Endothelial cell of umbilical vein (primary cell): Measurements from ENCODE around the gene MN1. TPM values are rescaled to one million over a fixed set of nuclear protein-coding genes. Genes with fewer than 3 reads are reported as not detected.

Source experiments
- BruUV-seq: library from RNA; stranded (reverse); fragments of 400-500 nt; replicated peaks from 2 replicates; lab custom pipeline; 2021; lab: Mats Ljungman, UMichigan
- CTCF ChIA-PET: fragments of 300-600, 350-600 bp; sonication (Branson Sonifier 250); formaldehyde crosslinking; loops from one replicate; lab custom pipeline; 2021; ENCODE audit warnings: antibody characterized with exemption, inconsistent platforms; lab: Charles Lee
- POLR2A ChIA-PET: fragments of 300-600, 350-600 bp; sonication (Branson Sonifier 250); formaldehyde crosslinking; loops from one replicate; lab custom pipeline; 2021; ENCODE audit warnings: antibody characterized with exemption, inconsistent platforms; lab: Charles Lee
- DNase-seq: peaks from one replicate; pipeline ENCODE4 v3.0.0-alpha.2; 2011; ENCODE audit warnings: low read depth, low spot score
- FAIRE-seq: peaks from 2 replicates; lab custom pipeline; 2011; peaks lifted over from hg19 to GRCh38; lab: Jason Lieb, UNC
- H2AFZ ChIP-seq: 2 replicates; pipeline ENCODE4 v1.6.0; 2012; ENCODE audit warnings: low read depth, low read length, control low read depth, inconsistent platforms
- H3K27ac ChIP-seq: 2 replicates; pipeline ENCODE4 v1.5.1; 2011; ENCODE audit warnings: low read depth, mild to moderate bottlenecking, control low read depth, low read length, moderate library complexity; ENCODE audit not compliant: insufficient read depth
- H3K27me3 ChIP-seq, 2 experiments: 2 replicates each; pipeline versions ENCODE4 v1.6.0 to v1.6.1; 2011; ENCODE audit warnings: low read length in 2 of 2, mixed read lengths in 1 of 2; ENCODE audit not compliant: control insufficient read depth in 2 of 2, insufficient read depth in 2 of 2
- H3K36me3 ChIP-seq, 2 experiments: 2 replicates in 1 of 2; 3 replicates in 1 of 2; pipeline ENCODE4 v1.5.1; 2011; ENCODE audit warnings: low read length in 2 of 2, mild to moderate bottlenecking in 1 of 2, moderate library complexity in 1 of 2; ENCODE audit not compliant: control insufficient read depth in 2 of 2, insufficient read depth in 2 of 2; ENCODE audit errors: extremely low read depth in 1 of 2
- H3K4me1 ChIP-seq: 3 replicates; pipeline ENCODE4 v1.5.1; 2011; ENCODE audit warnings: mild to moderate bottlenecking, low read length; ENCODE audit not compliant: control insufficient read depth, insufficient read depth; ENCODE audit errors: extremely low read depth
- H3K4me2 ChIP-seq: 2 replicates; pipeline ENCODE4 v1.6.1; 2011; ENCODE audit warnings: low read length, control low read depth, mixed read lengths; ENCODE audit not compliant: insufficient read depth
- H3K4me3 ChIP-seq, 3 experiments: fragments of 200-600 bp in 1 of 3; sonication (generic), shearing (Covaris generic) in 1 of 3; replicated peaks in 1 of 3; 2 replicates each; pipeline ENCODE4 v1.5.1; 2011 to 2016; ENCODE audit warnings: control low read depth in 3 of 3, low read length in 3 of 3, mild to moderate bottlenecking in 2 of 3, inconsistent platforms in 1 of 3, low read depth in 1 of 3, moderate library complexity in 1 of 3; ENCODE audit not compliant: insufficient read depth in 1 of 3
- H3K79me2 ChIP-seq: 2 replicates; pipeline ENCODE4 v1.6.0; 2012; ENCODE audit warnings: low read length, inconsistent platforms; ENCODE audit not compliant: control insufficient read depth, insufficient read depth
- H3K9ac ChIP-seq: replicated peaks from 2 replicates; pipeline ENCODE3; 2011; ENCODE audit warnings: low read length, control low read depth; ENCODE audit not compliant: insufficient read depth; ENCODE audit errors: extremely low read depth
- H3K9me1 ChIP-seq: replicated peaks from 3 replicates; pipeline ENCODE4 v1.6.0; 2011; ENCODE audit warnings: mild to moderate bottlenecking, low read length; ENCODE audit not compliant: control insufficient read depth, insufficient read depth; ENCODE audit errors: extremely low read depth
- H3K9me3 ChIP-seq: replicated peaks from 2 replicates; pipeline ENCODE4 v1.5.1; 2012; ENCODE audit warnings: low read length, inconsistent platforms; ENCODE audit not compliant: control insufficient read depth, insufficient read depth
- H4K20me1 ChIP-seq: replicated peaks from 2 replicates; pipeline ENCODE3; 2011; ENCODE audit warnings: mild to moderate bottlenecking, low read length; ENCODE audit not compliant: control insufficient read depth, insufficient read depth; ENCODE audit errors: extremely low read depth
- EZH2 ChIP-seq: IDR thresholded peaks from 2 replicates; pipeline ENCODE4 v1.6.1; 2012; ENCODE audit warnings: borderline replicate concordance, low read depth, mild to moderate bottlenecking, moderate library complexity, low read length, inconsistent platforms; ENCODE audit not compliant: severe bottlenecking
- FOS ChIP-seq: IDR thresholded peaks from 2 replicates; pipeline ENCODE4 v1.6.1; 2011; ENCODE audit warnings: mild to moderate bottlenecking, low read length, moderate library complexity, borderline replicate concordance; ENCODE audit not compliant: insufficient read depth
- GATA2 ChIP-seq: IDR thresholded peaks from 2 replicates; pipeline ENCODE4 v1.7.0; 2011; ENCODE audit warnings: low read depth, mild to moderate bottlenecking, moderate library complexity, mixed read lengths, low read length; ENCODE audit not compliant: insufficient read length, insufficient read depth
- JUN ChIP-seq: IDR thresholded peaks from 2 replicates; pipeline ENCODE4 v1.6.1; 2011; ENCODE audit warnings: borderline replicate concordance, low read depth; ENCODE audit not compliant: insufficient read length, insufficient read depth
- MYC ChIP-seq: IDR thresholded peaks from one replicate; pipeline ENCODE4 v1.6.1; 2011; ENCODE audit warnings: mild to moderate bottlenecking, low read depth, low read length
- POLR2A ChIP-seq: IDR thresholded peaks from 2 replicates; pipeline ENCODE4 v1.6.1; 2012; ENCODE audit warnings: low read depth, mild to moderate bottlenecking, control low read depth, low read length
- POLR2AphosphoS5 ChIP-seq: IDR thresholded peaks from 2 replicates; pipeline ENCODE4 v1.6.1; 2012; ENCODE audit warnings: low read depth, mild to moderate bottlenecking, control low read depth, low read length, moderate library complexity; ENCODE audit not compliant: insufficient read depth
- dilution Hi-C: fragments of 300-500 bp; cut with MboI; formaldehyde crosslinking; loops from one replicate; pipeline ENCODE4 v1.15.0; 2019; ENCODE audit warnings: low sequenced_read_pairs; ENCODE audit not compliant: extremely low pct_ligation_motif_present
- intact Hi-C: fragments of 100-400 bp; cut with micrococcal nuclease; formaldehyde crosslinking; loops from one replicate; pipeline ENCODE4 v1.10.0; 2022
- polyA plus RNA-seq, 4 experiments: library from polyadenylated mRNA; depleted of rRNA in 3 of 4; stranded (reverse) in 3 of 4; unstranded in 1 of 4; fragments of >200 nt; gene quantifications; 2 replicates each; pipeline versions ENCODE4 v1.2.1 to v1.2.3, GENCODE V29; 2011 to 2012; ENCODE audit warnings: missing spikeins in 1 of 4
- total RNA-seq: library from RNA; stranded (reverse); gene quantifications from 2 replicates; pipeline ENCODE4 v1.2.3, GENCODE V29; 2021
- TF ChIP-seq, protein P1 (sequence below): IDR thresholded peaks from 2 replicates; pipeline ENCODE4 v1.6.1; 2011; ENCODE audit not compliant: insufficient read depth, insufficient read length
- TF ChIP-seq, protein P2 (sequence below), 2 donors: IDR thresholded peaks; 1 replicate in 1 of 2; 2 replicates in 1 of 2; pipeline ENCODE4 v1.5.1; 2011; ENCODE audit warnings: low read length in 2 of 2, mild to moderate bottlenecking in 2 of 2, moderate library complexity in 2 of 2, control low read depth in 1 of 2, inconsistent platforms in 1 of 2, low read depth in 1 of 2; ENCODE audit not compliant: insufficient read depth in 1 of 2; ENCODE audit errors: extremely low read depth in 1 of 2

The MN1 gene
- total and polyA plus RNA-seq, 2 donors (not counting 3 experiments of a cell fraction or from before 2014, with no cell fraction given) = 3.8 to 5.2 TPM

DNA sequence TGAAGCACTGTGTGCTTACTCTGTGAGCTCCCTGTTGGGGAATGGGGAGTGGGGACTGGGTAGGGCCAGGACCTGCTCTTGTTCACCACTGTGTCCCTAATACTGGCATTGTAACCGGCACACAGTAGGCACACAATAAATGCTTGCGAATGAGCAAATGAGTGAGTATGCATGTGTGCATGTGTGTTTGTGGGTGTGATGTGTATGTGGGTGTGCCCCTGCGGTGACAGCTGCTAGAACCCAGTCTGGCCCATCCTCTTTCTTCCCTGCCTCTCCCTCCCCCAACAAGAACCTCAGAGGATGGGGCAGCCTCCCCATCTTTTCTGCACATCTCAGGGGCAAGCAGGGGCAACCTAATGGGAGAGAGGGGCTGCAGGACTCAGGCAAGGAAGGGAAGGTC lies 90.5 kb downstream of the MN1 start:
- Histone ChIP-seq H3K4me1 (no peaks in the 10 kb centered on the region), H3K27me3 (no peaks in the 10 kb centered on the region), H3K4me2 (no peak overlapping the region), H3K36me3 (no peaks in the 10 kb centered on the region), H3K9me1 (no peaks in the 10 kb centered on the region), H2AFZ (no peak overlapping the region), H3K9me3 (no peaks in the 10 kb centered on the region), H4K20me1 (no peaks in the 10 kb centered on the region), H3K79me2 (no peaks in the 10 kb centered on the region), H3K9ac (no peak overlapping the region), H3K27ac (no peak overlapping the region), H3K4me3 (no peak overlapping the region)
- ChIA-PET POLR2A (no interaction called here), CTCF (interaction anchor here (1.0 to 1.8 kb wide), 2 partner anchors 9 to 25 kb away, joined by 3 to 4 read pairs; no protein-coding TSS in a partner anchor)
- DNase-seq = no peak
- intact Hi-C loops (no loop called here), dilution Hi-C loops (no loop called here)
- BruUV-seq = no TSS peak
- FAIRE-seq = no peak
- no peak for TF ChIP-seq POLR2AphosphoS5
- TF ChIP-seq FOS = no peak
- TF ChIP-seq, protein P1, sequence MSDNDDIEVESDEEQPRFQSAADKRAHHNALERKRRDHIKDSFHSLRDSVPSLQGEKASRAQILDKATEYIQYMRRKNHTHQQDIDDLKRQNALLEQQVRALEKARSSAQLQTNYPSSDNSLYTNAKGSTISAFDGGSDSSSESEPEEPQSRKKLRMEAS = no peak
- no peak for TF ChIP-seq JUN
- no peak for TF ChIP-seq EZH2
- TF ChIP-seq, protein P2, sequence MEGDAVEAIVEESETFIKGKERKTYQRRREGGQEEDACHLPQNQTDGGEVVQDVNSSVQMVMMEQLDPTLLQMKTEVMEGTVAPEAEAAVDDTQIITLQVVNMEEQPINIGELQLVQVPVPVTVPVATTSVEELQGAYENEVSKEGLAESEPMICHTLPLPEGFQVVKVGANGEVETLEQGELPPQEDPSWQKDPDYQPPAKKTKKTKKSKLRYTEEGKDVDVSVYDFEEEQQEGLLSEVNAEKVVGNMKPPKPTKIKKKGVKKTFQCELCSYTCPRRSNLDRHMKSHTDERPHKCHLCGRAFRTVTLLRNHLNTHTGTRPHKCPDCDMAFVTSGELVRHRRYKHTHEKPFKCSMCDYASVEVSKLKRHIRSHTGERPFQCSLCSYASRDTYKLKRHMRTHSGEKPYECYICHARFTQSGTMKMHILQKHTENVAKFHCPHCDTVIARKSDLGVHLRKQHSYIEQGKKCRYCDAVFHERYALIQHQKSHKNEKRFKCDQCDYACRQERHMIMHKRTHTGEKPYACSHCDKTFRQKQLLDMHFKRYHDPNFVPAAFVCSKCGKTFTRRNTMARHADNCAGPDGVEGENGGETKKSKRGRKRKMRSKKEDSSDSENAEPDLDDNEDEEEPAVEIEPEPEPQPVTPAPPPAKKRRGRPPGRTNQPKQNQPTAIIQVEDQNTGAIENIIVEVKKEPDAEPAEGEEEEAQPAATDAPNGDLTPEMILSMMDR (IDR thresholded peaks at IDR 0.05; ENCODE audit: extremely low read depth in 1 of 2, insufficient read depth in 1 of 2, low read depth in 1 of 2, low read length in 2 of 2) = no peak
- TF ChIP-seq GATA2 = no peak
- no peak for TF ChIP-seq POLR2A
- TF ChIP-seq MYC = no peak
